Stimulated activated CD4-positive, alpha-beta T cell treated with anti-CD3 and anti-CD28 coated beads, Interleukin-1b, Interleukin-23, amount 100 ng/mL, for 48 hours (primary cell): Measurements from ENCODE around the gene EFHC1.

Source experiments
- DNase-seq: peaks from one replicate; pipeline ENCODE4 v3.0.0-alpha.2; 2020

The EFHC1 gene

GRCh38 chr6:52543262-52543661 is 123.1 kb downstream of the EFHC1 start:
- no peak for DNase-seq

DNA sequence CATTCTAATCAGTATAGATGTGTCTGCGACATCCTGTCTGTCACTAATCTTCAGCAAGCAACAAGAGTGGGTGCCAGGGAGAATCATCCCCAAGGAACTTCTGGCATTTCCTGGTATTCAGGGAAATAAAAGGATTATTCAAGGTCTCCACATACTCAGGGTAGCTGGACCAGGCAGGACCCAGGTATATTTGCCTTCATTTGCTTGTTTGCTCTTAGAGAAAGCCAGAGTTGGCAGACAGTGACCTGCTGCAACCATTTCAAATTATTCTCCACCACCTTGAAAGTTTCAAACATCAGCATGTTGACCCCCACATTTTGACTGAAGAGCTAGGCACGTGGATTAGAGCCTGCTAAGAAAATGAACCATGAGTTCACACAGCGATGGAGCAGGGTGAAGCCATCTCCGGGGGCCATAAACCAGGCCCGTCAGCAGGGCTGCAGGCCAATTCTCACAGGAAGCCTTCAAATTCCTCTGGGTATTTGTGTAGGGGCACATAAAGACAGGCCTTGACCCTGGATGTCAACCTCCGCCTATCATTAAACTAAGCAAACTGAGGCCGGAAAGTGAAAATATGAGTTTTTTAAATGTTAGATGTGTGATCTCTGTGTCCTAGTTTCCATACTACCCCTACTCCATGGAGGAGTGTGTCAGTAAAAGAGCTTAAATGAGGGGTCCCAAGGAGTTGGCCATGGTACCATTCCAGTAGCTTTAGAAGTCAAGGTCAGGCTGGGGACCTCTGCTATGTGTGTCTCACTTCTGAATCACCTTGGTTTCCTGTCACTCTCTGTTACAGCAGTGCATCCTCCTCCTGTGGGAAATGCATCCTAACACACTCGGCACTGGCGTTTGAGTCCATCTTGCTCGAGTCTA is 123.8 kb downstream of the EFHC1 start:
- no peak for DNase-seq

- no peak for DNase-seq
Observed at GRCh38 chr6:52544602-52545405, 124.7 kb downstream of the EFHC1 start.

- DNase-seq, result no peak
Observed at GRCh38 chr6:52545406-52546119, 125.4 kb downstream of the EFHC1 start.

- DNase-seq, result no peak
Observed at GRCh38 chr6:52546192-52546591, 126.0 kb downstream of the EFHC1 start.

GRCh38 chr6:52546678-52547077 is 126.5 kb downstream of the EFHC1 start:
- DNase-seq, result no peak

- no peak for DNase-seq
Observed at GRCh38 chr6:52547647-52548352, 127.7 kb downstream of the EFHC1 start.

DNA sequence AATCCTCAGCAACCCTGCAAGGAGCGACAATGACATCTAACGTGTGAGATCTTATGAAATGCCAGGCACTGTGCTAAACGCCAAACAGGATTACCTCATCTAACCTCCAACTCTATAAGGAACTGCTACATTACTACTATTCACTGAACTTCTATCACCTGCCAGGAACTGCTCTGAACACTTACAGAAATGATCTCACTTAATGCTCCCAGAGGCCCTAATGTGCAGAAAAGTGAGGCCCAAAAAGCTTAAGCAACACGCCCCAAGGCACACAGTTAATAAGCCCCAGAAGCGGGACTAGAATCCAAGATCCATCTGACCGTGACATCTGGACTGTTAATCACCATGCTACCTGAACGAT is 128.2 kb downstream of the EFHC1 start:
- no peak for DNase-seq

DNA sequence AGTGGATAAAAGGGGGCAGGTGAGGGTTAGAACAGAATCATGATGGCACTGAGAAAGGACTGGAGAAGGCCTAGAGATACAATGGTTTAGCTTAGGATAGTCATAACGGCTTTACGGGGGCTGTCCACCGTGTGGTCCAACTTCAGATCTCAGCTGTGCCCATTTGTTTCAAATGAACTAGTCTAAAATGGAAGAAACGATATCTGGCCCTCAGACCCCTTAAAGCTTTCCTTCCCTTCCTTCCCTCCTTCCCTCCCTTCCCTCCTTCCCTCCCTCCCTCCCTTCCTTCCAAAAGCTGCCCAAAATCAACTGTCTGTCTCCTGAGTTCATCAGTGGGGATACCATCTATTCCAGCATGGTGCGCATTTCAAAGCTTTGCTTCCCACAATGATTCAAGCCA is 128.9 kb downstream of the EFHC1 start:
- no peak for DNase-seq

DNA sequence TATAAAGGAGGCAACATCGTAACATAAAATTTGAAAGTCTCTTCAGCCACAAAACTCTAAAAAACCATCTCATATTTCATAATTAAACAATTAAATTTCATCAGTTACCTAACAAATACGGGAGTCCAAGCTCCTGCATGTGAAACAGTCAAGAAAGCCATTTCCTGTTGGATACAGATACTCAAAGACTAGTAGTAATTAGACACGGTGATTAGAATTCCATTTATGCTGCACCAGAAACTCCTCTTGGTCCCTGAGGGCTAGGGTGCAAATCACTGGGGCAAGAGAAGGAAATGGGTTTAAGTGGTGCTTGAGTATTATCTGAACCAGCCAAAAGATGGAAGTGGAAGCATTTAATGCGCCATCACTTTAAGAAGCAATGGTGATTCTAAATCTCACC is 129.3 kb downstream of the EFHC1 start:
- no peak for DNase-seq

DNA sequence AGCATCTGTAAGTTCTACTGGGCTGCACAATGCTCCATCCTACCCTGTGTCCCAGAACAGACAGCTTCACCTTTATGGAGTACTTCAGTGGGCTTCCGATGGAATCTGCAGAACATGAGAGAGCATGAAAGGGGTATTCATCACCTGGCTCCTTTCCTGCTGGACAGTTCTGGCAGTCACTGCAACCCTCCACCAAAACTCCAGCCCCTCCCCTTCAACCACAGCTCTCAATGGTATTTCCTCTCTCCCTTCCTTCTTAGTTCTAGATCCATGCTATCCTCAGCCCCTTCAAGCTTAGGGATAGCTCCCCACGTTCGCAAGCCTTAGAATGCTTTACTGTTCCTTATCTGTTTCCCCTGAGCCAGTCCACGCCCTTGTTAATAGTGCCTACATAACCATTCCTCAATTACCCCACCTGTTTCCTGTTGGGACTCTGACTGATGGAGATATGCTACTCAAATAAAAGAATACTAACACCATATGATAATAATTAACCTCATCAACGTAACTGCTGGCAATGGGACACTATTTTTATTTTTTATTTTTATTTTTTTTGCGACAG is 130.0 kb downstream of the EFHC1 start:
- DNase-seq, result no peak

DNA sequence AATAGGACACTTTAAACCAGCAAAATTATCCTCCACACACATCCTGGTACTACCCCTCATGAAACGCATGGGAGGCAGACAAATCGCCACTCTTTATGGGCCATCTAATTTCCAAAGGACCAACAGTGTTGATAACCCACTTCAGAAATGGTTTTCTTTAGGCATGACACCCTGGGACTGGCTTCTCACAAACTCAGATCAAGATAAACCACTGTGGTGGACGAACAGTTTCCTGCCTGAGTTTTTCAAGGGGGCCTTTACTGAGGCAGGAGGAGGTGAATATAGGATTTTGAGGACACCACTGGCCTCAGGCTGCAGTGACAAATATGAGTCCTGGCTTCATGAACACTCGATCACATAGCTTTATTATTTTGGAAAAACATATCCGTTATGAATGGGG is 130.7 kb downstream of the EFHC1 start:
- no peak for DNase-seq

DNA sequence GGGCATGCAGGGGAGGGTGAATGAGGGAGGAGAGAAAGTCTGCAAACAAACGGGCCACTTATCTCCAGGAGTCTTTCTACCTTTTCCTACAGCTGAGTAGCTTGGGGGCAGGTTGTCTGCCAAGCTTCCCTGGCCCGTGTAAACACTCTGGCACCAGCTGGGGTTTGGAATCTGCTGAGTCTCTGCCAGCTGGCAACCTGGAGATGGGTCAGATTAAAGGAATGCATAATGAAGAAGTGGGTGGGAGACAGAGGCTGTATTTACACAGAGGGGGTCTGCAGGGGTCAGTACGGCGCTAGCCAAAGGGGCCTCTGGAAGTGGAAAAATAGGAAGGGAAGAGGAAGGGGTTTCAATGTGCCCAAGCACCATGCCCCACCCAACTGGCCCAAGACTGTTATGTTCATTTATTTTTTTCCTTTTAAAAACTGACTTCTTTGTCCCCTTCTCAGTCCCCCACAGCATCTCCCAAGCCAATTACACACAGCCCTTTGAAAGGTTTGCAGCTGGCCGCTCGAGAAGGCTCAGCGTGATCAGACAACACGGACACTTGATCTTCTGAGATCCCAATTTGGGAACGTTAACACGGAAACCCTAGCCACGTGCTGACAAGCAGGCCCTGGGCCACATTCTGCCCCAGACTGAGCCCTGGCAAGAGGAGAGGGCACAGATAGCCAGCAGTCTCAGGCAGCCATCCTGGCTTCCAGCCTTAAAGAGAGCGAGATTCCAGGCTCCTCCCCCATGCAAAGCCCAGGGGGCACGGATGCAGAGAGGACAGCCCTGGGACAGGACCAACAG is 131.5 kb downstream of the EFHC1 start:
- no peak for DNase-seq

- no peak for DNase-seq
Observed at GRCh38 chr6:52552278-52552643, 132.1 kb downstream of the EFHC1 start.

DNA sequence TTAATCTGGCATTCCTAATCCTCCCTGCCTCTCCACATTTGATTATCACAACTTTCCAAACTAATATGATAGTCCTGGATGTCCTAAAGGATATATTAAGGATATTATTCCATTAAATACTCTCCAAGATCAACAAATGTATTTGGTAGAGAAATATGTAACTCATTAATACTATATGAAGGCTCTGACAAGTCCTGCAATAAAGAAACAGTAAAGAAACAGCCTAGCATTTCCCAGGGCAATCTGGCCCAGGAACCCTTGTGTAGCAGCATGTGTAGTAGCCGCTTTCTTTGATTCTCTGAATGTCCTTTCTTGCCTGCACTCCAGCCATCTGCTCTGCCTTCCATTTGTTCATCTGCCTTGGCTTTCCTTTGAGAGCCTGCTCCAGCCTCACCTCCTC is 133.0 kb downstream of the EFHC1 start:
- no peak for DNase-seq

- DNase-seq, result no peak
Observed at GRCh38 chr6:52553719-52554118, 133.6 kb downstream of the EFHC1 start.

GRCh38 chr6:52554684-52555280 is 134.6 kb downstream of the EFHC1 start:
- DNase-seq, result no peak

- DNase-seq, result no peak
Observed at GRCh38 chr6:52555518-52556233, 135.5 kb downstream of the EFHC1 start.

GRCh38 chr6:52557389-52558265 is 137.5 kb downstream of the EFHC1 start:
- DNase-seq, result no peak
